Esophagus squamous epithelium (tissue), 5 donors: ENCODE measurements around the gene CFAP299. TPM values are rescaled to one million over a fixed set of nuclear protein-coding genes. Genes with fewer than 3 reads are reported as not detected.

ENCODE experiments used
- DNase-seq: peaks from one replicate; lab custom pipeline; 2025; lab: John Stamatoyannopoulos, UW
- H3K27ac ChIP-seq, 4 donors: fragments of 200-600 bp; sonication (generic); one replicate each; pipeline ENCODE4 v1.5.1; 2016 to 2019; ENCODE audit warnings: mild to moderate bottlenecking in 1 of 4
- H3K27me3 ChIP-seq, 4 donors: fragments of 200-600 bp; sonication (generic); 1 replicate in 3 of 4; 2 replicates in 1 of 4; pipeline versions ENCODE4 v1.5.1 to v1.6.0; 2017 to 2021; ENCODE audit warnings: antibody characterized with exemption in 1 of 4
- H3K36me3 ChIP-seq, 3 donors: fragments of 200-600 bp; sonication (generic); one replicate each; pipeline ENCODE4 v1.5.1; 2016 to 2019
- H3K4me1 ChIP-seq, 3 donors: fragments of 200-600 bp; sonication (generic); one replicate each; pipeline ENCODE4 v1.5.1; 2017 to 2019
- H3K4me3 ChIP-seq, 4 donors: fragments of 200-600 bp; sonication (generic); 1 replicate in 3 of 4; 2 replicates in 1 of 4; pipeline ENCODE4 v1.5.1; 2016 to 2019; ENCODE audit warnings: mild to moderate bottlenecking in 2 of 4, moderate library complexity in 1 of 4
- H3K9me3 ChIP-seq, 3 donors: fragments of 200-600 bp; sonication (generic); one replicate each; pipeline ENCODE4 v1.5.1; 2016 to 2019
- POLR2A ChIP-seq, 4 donors: fragments of 450-650 bp; IDR thresholded peaks; one replicate each; pipeline ENCODE4 v1.6.1; 2017; ENCODE audit warnings: antibody characterized with exemption in 4 of 4, mild to moderate bottlenecking in 4 of 4, moderate library complexity in 3 of 4
- WGBS, 2 donors: methylation state at CpG; one replicate each; pipeline ENCODE4 v1.1.5; 2018; 5-methylcytosine and 5-hydroxymethylcytosine counted together
- intact Hi-C: fragments of 100-400 bp; cut with DNase I; formaldehyde crosslinking; loops from one replicate; pipeline ENCODE4 v1.15.0; 2022
- total RNA-seq, 4 donors: library from RNA; depleted of rRNA; stranded (reverse); fragments of >200 nt; gene quantifications; one replicate each; pipeline ENCODE4 v1.1.0, GENCODE V29; 2016
- TF ChIP-seq, protein P1 (sequence below), 6 experiments: fragments of 450-650 bp in 4 of 6; fragments of 200-600 bp in 2 of 6; sonication (generic) in 2 of 6; IDR thresholded peaks; one replicate each; pipeline ENCODE4 v1.5.1; 2016 to 2019; ENCODE audit warnings: antibody characterized with exemption in 6 of 6, mild to moderate bottlenecking in 4 of 6, moderate library complexity in 4 of 6
- donor health status: DM: yes; HTN: yes; CAD: no.

Gene CFAP299
- total RNA-seq, 4 donors from 2014 or later = not detected

DNA sequence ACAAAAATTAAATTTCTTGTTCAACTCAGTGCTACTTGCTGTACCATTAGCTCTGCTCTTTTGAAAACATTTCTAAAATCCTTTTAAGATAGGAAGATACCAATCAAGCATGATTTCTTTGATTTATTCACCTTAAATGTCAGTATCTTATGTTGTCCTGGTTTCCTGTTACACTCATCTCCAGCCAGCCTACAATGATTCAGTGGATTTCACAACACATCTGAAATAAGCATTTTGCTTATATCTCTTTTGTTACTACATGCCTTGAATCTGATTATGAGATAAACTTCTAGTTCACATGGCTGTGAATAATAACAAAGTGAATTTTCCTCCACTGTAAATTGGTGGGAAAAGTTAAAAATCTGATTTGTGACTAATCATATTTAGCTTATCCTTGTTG lies 582.5 kb downstream of the CFAP299 start:
- Histone ChIP-seq H3K36me3 (no peaks in the 10 kb centered on the region), H3K9me3 (no peaks in the 10 kb centered on the region), H3K4me3 (no peak overlapping the region), H3K27ac (no peak overlapping the region), H3K4me1 (no peaks in the 10 kb centered on the region), H3K27me3 (no peaks in the 10 kb centered on the region)
- TF ChIP-seq POLR2A (IDR thresholded peaks at IDR 0.05) = no peak
- TF ChIP-seq, protein P1, sequence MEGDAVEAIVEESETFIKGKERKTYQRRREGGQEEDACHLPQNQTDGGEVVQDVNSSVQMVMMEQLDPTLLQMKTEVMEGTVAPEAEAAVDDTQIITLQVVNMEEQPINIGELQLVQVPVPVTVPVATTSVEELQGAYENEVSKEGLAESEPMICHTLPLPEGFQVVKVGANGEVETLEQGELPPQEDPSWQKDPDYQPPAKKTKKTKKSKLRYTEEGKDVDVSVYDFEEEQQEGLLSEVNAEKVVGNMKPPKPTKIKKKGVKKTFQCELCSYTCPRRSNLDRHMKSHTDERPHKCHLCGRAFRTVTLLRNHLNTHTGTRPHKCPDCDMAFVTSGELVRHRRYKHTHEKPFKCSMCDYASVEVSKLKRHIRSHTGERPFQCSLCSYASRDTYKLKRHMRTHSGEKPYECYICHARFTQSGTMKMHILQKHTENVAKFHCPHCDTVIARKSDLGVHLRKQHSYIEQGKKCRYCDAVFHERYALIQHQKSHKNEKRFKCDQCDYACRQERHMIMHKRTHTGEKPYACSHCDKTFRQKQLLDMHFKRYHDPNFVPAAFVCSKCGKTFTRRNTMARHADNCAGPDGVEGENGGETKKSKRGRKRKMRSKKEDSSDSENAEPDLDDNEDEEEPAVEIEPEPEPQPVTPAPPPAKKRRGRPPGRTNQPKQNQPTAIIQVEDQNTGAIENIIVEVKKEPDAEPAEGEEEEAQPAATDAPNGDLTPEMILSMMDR (IDR thresholded peaks at IDR 0.05) = no peak
- intact Hi-C loops = no loop called here
- DNase-seq = no peak

DNA sequence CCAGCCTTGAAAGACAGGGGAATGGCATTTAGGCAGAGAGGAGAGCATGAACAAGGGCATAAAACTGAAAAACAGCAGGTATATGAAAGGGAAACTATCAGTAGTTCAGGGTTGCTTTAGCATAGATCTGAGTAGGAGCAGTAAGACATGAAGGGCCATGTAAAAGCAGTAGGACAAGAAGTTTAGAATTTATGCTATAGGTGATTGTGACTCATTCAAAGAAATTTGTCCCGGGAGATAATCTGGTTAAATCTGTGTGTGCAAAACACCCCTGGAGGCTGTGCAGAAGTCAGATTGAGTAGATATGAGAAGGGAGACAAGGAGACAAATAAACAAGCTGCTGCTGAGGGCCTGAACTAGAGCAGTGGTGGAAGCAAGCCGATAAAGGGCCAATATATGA lies 585.9 kb downstream of the CFAP299 start:
- Histone ChIP-seq H3K4me1 (no peaks in the 10 kb centered on the region), H3K27me3 (no peaks in the 10 kb centered on the region), H3K9me3 (no peaks in the 10 kb centered on the region), H3K4me3 (no peak overlapping the region), H3K27ac (no peak overlapping the region), H3K36me3 (no peaks in the 10 kb centered on the region)
- DNase-seq = no peak
- TF ChIP-seq, protein P1 (IDR thresholded peaks at IDR 0.05) = no peak
- TF ChIP-seq POLR2A (IDR thresholded peaks at IDR 0.05) = no peak
- 52 to 60% methylated on average over 2 of the region's 2 CpGs for WGBS, 2 donors
- intact Hi-C loops = no loop called here

DNA sequence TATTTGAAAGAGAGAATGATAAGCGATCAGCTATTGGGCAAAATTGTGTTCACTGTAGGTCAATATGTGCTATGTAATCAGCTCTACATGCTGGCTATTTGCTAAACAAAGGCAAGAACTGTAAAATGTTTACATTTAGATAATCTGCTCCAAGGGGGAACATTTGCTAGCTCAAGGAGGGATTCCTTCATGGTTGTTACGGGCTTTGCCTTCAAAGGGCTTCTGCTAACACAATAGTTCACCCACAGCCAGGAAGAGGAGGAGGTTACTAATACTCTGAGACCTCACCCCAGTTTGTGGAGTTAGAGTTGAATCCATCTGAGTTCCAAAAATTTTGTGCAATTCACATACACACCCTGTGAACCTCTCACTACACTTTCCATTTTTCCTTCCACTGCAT lies 587.4 kb downstream of the CFAP299 start:
- Histone ChIP-seq H3K27me3 (no peaks in the 10 kb centered on the region), H3K36me3 (no peaks in the 10 kb centered on the region), H3K27ac (no peak overlapping the region), H3K9me3 (no peaks in the 10 kb centered on the region), H3K4me3 (no peak overlapping the region), H3K4me1 (no peaks in the 10 kb centered on the region)
- DNase-seq = no peak
- WGBS, 2 donors = 76 to 78% methylated on average over 2 of the region's 2 CpGs
- intact Hi-C loops = no loop called here
- TF ChIP-seq, protein P1 (IDR thresholded peaks at IDR 0.05) = no peak
- TF ChIP-seq POLR2A (IDR thresholded peaks at IDR 0.05) = no peak

DNA sequence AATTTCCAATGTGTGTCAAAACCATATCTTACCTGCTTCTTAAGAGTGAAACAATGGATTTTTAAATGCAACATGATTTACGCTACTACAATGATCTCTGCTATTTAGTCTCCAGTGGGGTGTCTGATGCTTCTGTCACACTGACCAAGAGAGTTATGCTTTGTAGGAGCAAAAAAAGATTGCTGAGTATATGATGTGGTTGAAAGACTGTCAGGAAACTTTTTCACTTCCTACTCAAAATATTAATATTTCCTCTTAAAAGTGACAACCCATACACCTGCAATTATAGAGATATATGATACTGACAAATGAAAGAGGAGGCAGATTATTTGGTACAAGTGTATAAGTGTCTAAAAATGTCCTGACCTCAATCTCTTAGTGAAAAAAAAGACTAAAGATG lies 589.8 kb downstream of the CFAP299 start:
- H3K4me1 ChIP-seq = no peaks in the 10 kb centered on the region
- intact Hi-C loops = no loop called here
- H3K36me3 ChIP-seq = no peaks in the 10 kb centered on the region
- no peaks in the 10 kb centered on the region for H3K9me3 ChIP-seq
- no peaks in the 10 kb centered on the region for H3K27me3 ChIP-seq
- WGBS, 2 donors = 92 to 100% methylated on average over 1 of the region's 1 CpG
- no peak overlapping the region for H3K4me3 ChIP-seq
- no peak overlapping the region for H3K27ac ChIP-seq
- no peak for TF ChIP-seq POLR2A (IDR thresholded peaks at IDR 0.05)
- TF ChIP-seq, protein P1 (IDR thresholded peaks at IDR 0.05) = no peak
- DNase-seq = no peak

DNA sequence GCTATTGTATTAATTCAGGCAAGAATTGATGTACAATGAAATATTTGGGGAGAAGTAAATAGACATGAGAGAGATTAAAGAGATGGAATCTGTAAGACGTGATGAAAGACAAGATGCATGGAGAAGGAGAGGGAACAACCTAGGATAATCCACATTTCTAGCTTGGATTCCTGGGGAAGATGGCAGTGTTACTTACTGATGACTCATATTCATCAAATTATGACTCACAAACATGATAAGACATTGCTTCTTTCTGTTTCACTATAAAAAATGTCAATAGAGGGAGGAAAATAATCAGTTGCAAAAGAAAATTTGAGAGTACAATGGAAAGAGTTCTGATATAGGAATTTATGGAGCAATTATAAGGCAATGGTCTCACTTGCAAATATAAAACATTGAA lies 590.9 kb downstream of the CFAP299 start:
- TF ChIP-seq, protein P1 (IDR thresholded peaks at IDR 0.05) = no peak
- TF ChIP-seq POLR2A (IDR thresholded peaks at IDR 0.05) = no peak
- no peak overlapping the region for H3K27ac ChIP-seq
- intact Hi-C loops = no loop called here
- no peak for DNase-seq
- no peaks in the 10 kb centered on the region for H3K27me3 ChIP-seq
- H3K9me3 ChIP-seq = no peaks in the 10 kb centered on the region
- H3K4me1 ChIP-seq = no peaks in the 10 kb centered on the region
- WGBS, 2 donors = 36 to 40% methylated on average over 1 of the region's 1 CpG
- no peaks in the 10 kb centered on the region for H3K36me3 ChIP-seq
- no peak overlapping the region for H3K4me3 ChIP-seq
